ENCODE measurements around the gene PPP6R1. TPM values are rescaled to one million over a fixed set of nuclear protein-coding genes. Genes with fewer than 3 reads are reported as not detected.

The PPP6R1 gene
- total RNA-seq, 1 experiment from 2014 or later = 70.6 TPM

DNA sequence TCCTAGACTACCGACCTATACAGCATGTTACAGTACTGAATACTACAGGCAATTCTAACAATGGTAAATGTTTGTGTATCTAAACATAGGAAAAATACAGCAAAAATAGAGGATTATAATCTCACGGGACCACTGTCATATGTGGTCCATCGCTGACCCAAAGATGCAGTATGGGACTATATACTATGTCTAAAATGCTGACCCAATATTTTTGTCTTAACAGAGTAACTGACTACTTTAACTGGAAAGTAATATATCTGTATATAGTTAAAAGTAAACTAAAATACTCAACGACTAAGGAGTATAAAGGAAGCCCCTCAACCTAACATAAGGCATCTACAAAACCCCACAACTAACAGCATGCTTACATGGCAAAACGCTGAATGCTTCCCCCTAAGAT is 25.8 kb downstream of the PPP6R1 start:
- intact Hi-C loops (cut with micrococcal nuclease) = no loop called here
- no peaks in the 10 kb centered on the region for H3K9me3 Mint-ChIP-seq (ENCODE audit: unreplicated experiment)
- no peak for DNase-seq (ENCODE audit: unreplicated experiment)
- no TSS peak for BruUV-seq (replicated peaks)
- no peak overlapping the region for H3K4me3 Mint-ChIP-seq (ENCODE audit: unreplicated experiment)
- ChIA-PET POLR2A (no interaction called here), CTCF (no interaction called here)
- H3K4me1 Mint-ChIP-seq (ENCODE audit: insufficient read depth, unreplicated experiment) = no peaks in the 10 kb centered on the region
- no peak for TF ChIP-seq CTCF (IDR thresholded peaks at IDR 0.05; ENCODE audit: unreplicated experiment)
- no peaks in the 10 kb centered on the region for H3K27me3 Mint-ChIP-seq (ENCODE audit: insufficient read depth, unreplicated experiment)
- H3K27ac Mint-ChIP-seq (ENCODE audit: low read depth, unreplicated experiment) = no peak overlapping the region
- H3K36me3 Mint-ChIP-seq (ENCODE audit: insufficient read depth, unreplicated experiment) = peaks cover 60% of the 10 kb centered on the region

- H3K4me3 Mint-ChIP-seq (ENCODE audit: unreplicated experiment) = no peak overlapping the region
- no TSS peak for BruUV-seq (replicated peaks)
- ChIA-PET POLR2A (no interaction called here), CTCF (no interaction called here)
- DNase-seq (ENCODE audit: unreplicated experiment) = no peak
- intact Hi-C loops (cut with micrococcal nuclease) = no loop called here
- H3K4me1 Mint-ChIP-seq (ENCODE audit: insufficient read depth, unreplicated experiment) = no peaks in the 10 kb centered on the region
- H3K36me3 Mint-ChIP-seq (ENCODE audit: insufficient read depth, unreplicated experiment) = peaks cover 56% of the 10 kb centered on the region
- H3K9me3 Mint-ChIP-seq (ENCODE audit: unreplicated experiment) = no peaks in the 10 kb centered on the region
- H3K27me3 Mint-ChIP-seq (ENCODE audit: insufficient read depth, unreplicated experiment) = no peaks in the 10 kb centered on the region
- peak overlapping the region; percentile 64 for H3K27ac Mint-ChIP-seq (ENCODE audit: low read depth, unreplicated experiment)
- TF ChIP-seq CTCF (IDR thresholded peaks at IDR 0.05; ENCODE audit: unreplicated experiment) = no peak
Observed at GRCh38 chr19:55232286-55232602, 26.6 kb downstream of the PPP6R1 start.

DNA sequence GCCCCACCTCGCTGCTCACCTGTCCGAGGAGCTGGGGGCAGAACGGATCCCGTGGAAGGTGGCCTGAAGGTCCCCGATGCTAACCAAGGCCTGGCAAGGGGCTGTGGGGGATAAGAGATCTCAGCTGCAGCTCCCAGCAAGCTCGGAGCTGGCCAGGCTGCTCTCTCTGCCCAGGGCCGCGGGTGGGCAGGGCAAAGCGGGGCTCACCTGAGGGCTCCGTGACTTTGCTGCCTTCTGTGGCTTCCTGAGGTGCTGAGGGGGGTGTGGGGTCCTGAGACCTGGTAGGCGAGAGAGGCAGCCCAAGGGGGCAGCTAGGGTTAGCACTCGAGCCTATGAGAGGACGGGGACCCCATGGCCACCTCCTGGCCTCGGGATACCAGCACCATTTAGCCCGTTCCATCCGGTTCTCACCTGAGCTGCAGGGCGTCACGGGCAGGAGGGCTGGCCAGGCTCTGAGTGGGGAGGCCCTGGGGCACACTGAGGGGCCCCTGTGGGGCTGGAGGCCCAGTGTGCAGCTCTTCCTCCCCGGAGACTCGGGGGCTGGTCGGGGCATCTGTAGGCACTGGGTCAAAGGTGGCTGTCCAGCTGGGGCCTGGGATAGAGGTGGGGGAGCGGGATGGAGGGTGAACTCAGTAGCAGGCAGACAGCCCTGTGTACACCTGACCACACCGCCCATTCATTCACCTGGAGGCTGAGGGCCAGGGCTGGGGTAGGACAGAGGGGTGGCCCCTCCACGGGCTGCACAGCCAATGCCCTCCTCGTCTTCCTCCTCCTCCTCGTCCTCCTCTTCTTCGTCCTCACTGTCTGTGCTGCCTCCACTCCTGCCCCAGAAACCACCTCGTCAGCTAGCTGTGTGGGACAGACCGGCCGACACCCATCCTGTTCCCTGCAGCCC is 27.2 kb downstream of the PPP6R1 start:
- no TSS peak for BruUV-seq (replicated peaks)
- Mint-ChIP-seq H3K27ac (ENCODE audit: low read depth, unreplicated experiment) (peak overlapping the region; percentile 64), H3K4me1 (ENCODE audit: insufficient read depth, unreplicated experiment) (no peaks in the 10 kb centered on the region), H3K4me3 (ENCODE audit: unreplicated experiment) (no peak overlapping the region), H3K9me3 (ENCODE audit: unreplicated experiment) (no peaks in the 10 kb centered on the region), H3K36me3 (ENCODE audit: insufficient read depth, unreplicated experiment) (peaks cover 53% of the 10 kb centered on the region), H3K27me3 (ENCODE audit: insufficient read depth, unreplicated experiment) (no peaks in the 10 kb centered on the region)
- ChIA-PET POLR2A (no interaction called here), CTCF (no interaction called here)
- DNase-seq (ENCODE audit: unreplicated experiment) = no peak
- no peak for TF ChIP-seq CTCF (IDR thresholded peaks at IDR 0.05; ENCODE audit: unreplicated experiment)
- intact Hi-C loops (cut with micrococcal nuclease) = no loop called here

GRCh38 chr19:55230780-55231179 is 28.0 kb downstream of the PPP6R1 start:
- intact Hi-C loops (cut with micrococcal nuclease) = no loop called here
- DNase-seq (ENCODE audit: unreplicated experiment) = no peak
- no peaks in the 10 kb centered on the region for H3K4me1 Mint-ChIP-seq (ENCODE audit: insufficient read depth, unreplicated experiment)
- H3K27me3 Mint-ChIP-seq (ENCODE audit: insufficient read depth, unreplicated experiment) = no peaks in the 10 kb centered on the region
- no peaks in the 10 kb centered on the region for H3K9me3 Mint-ChIP-seq (ENCODE audit: unreplicated experiment)
- BruUV-seq (replicated peaks) = no TSS peak
- ChIA-PET CTCF (no interaction called here), POLR2A (no interaction called here)
- H3K36me3 Mint-ChIP-seq (ENCODE audit: insufficient read depth, unreplicated experiment) = peaks cover 53% of the 10 kb centered on the region
- H3K4me3 Mint-ChIP-seq (ENCODE audit: unreplicated experiment) = no peak overlapping the region
- no peak for TF ChIP-seq CTCF (IDR thresholded peaks at IDR 0.05; ENCODE audit: unreplicated experiment)
- H3K27ac Mint-ChIP-seq (ENCODE audit: low read depth, unreplicated experiment) = no peak overlapping the region
